Cerebellar nuclear complex (tissue), 1 donor: Measurements from ENCODE around the gene MACO1.
"Not testable (repeated sequence)": the region's sequence is repeated elsewhere in the genome, so short reads cannot be mapped to it uniquely, and the experiment has no call there.

Experiments
- DNase-seq, 2 experiments: peaks; one replicate each; lab custom pipeline; 2025; lab: John Stamatoyannopoulos, UW

Gene MACO1

DNA sequence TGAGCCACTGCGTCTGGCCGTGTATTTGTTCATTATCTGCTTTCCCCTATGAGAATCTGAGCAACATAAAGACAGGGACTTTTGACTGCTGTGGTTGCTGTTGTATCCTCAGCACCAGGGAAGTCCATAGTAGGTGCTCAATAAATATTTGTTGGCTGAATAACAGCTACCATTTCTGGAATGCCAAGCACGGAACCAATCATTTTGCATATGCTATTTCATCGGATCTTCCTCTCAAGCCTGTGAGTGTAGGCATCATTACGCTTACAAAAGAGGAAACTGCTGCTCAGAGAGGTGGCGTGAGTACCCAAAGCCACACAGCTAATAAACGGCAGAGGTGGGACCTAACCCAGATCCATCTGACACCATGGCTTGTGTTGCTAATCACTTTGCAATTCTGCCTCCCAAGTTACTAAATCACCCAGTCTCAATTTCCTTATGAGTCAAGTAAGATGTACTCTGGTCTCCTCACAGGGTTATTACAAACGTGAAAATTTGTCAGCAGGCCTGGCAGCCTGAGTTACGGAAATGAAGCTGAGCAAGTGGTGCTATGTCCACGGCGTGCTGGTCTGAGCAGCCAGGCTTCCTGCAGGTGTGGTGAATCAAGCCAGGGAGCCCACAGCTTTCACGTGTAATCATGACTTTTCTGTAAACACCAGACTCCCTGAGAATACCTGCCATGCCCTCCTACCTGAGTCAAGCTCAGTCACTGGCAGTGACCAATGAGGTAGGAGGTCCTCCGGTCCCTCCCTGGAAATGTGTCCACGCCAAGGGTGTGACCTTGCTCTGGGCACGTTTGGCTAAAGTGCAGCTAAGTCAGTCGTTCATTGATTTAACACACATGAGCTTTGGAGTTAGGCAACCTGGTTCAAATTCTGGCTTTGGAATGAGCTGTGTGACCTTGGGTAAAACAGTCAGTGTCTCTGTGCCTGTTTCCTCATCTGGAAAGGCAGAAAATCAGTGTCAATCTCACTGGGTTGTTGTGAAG lies 5.3 kb upstream of the MACO1 start:
- DNase-seq = no peak

- no peak for DNase-seq
These were observed 3.0 kb upstream of the MACO1 start for GRCh38 chr1:25427696-25428095.

DNA sequence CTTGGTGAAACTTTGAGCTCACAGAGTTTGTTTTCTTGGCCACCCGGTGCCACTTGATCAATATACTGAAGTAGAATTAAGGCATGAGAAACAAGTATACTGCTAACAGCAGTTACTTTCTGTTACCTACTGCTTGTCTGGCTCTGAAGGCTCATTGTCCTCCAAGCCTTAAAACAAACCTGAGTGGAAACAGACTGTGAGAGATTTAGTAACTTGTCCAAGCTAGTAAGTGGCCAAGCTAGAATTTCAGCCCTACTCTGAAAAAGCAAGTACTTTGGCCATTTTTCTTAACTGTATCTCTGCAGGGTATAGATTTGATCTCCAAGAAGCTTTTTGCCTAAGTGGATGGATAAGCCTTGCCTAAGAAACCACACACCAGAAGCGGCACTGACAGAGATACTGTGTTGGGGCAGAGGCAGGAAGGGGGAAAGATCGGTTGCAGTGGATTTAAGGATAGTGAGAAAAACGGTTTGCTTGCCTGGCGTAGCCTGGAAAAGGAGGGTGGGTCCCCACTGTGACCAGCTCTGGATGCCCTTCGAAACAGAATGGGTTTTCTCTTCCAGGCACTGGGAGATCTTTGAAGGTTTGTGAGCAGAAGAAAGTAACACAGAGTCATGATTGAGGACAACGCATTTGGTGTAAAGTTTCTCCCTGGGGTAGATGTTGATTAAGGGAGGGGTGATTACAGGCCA lies 2.1 kb upstream of the MACO1 start:
- no peak for DNase-seq

- DNase-seq = no peak
These were observed 527 bp downstream of the MACO1 start for GRCh38 chr1:25430967-25431881.

DNA sequence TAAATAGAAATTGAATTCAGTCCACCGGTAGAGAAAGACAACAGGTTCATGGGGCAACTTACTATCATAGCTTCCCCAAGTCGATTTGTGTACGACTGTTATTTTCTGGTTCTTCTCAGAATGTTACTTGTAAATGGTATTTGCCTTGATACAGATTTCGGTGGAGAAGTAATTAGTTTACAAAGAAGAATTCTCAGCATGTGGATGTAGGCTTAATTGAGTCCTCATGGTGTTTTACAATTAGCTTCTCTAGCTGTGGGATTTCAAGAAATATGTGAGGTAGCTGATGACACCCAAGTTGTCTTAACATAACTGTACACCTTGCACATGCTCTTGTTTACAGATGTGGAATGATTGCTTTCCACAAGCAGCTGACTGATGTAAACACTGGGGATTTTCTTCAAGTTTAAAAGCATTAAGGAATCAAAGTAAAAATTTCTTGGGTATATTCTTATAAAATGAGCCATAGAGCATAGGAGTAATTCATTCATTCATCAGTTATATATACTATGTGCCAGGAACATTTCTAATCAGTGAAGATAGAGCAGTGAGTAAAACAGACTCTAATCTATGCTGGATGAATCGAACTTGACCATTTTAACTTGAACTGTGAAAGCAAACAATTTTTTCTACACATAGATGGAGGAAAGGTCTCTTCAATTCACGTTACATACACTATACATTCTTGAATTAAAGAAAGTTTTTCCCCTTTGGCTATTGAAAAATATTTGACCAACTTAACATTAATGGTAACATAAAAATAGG lies 1.4 kb downstream of the MACO1 start:
- DNase-seq = no peak

DNA sequence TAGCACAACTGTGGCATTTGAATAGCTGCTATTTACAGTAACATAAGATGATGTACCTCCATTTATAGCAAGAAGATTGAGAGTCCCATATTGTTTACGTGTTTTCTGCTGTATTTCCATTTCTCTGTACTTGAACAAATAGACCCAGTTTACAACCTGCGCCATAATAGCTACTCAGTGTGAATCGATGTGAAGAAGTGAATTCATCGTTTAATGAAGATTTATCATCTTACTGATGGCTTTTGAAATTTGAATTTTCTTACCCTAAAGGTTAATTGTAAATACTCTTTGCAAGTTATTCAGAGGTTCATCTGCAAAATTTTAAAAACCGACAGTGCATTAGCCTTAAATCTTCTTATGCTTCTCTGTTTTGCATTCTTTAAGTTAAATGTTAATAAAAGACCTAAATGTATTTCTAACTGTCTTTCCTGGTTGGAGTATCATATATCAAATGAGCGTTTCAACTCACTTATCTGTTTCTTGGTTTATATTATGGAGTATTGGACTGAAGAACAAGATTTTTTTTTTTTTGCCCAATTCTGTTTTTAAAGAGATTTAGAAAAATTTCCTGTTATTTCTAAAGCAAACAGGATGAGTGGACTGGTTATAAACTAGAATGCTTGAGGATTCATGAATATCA lies 2.2 kb downstream of the MACO1 start:
- DNase-seq = no peak

DNA sequence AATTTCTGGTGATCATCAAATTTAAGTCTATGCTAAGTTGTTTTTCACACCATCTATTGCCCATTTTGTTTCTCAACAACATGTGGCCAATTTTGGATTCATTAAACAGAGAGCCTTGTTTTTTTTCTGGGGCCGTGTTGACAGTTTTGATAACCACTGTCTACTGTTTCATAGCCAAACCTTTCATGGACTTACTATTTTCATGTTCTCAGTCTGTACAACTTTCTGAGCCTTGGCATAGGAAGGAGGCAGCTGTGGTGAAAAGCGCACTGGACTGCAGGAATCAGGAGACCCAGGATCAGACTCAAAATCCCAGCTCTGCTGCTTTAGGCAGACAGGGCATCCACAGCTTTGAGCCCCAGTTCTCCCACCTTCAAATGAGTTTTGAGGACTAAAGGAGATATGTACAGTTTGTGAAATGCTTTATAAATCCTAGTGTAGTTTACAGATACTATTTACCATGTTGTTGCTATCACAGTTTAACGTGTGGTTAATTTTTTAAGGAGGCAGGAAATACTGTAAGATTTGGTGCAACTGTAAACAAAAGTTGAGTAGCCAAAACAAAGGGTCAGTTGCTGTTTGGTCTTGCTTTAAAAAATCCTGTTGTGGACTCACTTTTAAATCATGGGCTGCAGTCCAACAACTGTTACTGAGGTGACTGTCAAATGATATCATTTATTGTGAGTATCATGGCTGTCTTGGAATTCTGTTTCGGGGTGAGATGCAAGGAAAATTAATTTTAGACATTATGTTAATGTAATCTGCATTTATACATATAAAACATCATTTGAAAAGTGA lies 2.9 kb downstream of the MACO1 start:
- no peak for DNase-seq

GRCh38 chr1:25435397-25436108 lies 4.9 kb downstream of the MACO1 start:
- DNase-seq = no peak

- DNase-seq = no peak
These were observed 7.0 kb downstream of the MACO1 start for GRCh38 chr1:25437672-25438071.

DNA sequence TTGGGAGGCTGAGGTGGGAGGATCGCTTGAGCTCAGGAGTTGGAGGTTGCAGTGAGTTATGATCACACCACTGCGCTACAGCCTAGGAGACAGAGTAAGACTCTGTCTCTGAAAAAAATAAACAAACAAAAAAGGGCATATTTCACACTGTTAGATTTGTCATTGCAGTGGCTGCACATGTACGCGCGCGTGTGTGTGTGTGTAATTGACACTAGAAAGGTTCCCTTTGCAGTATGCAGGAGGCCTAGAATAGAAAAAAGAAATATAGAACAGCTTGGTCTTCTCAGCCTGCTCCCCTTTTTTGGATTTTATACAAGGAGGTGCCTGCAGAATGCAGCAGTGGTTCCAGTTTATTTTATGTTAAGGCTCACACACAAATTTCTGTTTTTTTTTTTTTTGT lies 8.6 kb downstream of the MACO1 start:
- no peak for DNase-seq

GRCh38 chr1:25442178-25442577 lies 11.5 kb downstream of the MACO1 start:
- no peak for DNase-seq

DNA sequence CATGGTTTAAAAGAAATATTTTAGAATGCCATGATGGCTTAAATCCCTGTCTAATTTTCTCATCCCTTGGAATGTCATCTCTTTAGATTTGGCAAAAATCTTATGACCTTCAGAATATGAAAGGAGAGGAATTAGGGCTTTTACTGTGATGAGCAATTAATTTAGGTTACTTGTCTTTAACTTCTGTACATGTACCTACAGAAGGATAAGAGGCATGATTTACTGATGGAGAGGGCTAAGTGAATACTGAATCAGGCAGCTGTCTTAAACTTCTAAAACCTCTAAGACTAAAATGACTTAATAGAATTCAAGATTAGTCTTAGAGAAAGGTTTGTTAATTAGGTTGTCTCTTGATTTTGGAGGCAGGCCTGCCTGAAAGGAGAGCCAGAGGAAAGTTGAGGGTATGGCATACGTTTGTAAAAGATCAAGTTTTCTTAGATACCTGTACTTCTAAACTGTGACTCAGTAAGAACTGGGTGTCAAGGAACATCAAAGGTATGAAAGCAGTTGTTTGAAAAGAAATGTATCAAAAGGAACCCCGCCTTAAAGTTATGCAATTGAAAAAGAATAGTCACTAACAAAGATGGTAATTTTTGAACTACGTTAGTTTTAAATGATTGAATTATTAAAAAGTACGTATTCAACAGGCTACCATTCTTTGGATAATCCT lies 12.5 kb downstream of the MACO1 start:
- no peak for DNase-seq

DNA sequence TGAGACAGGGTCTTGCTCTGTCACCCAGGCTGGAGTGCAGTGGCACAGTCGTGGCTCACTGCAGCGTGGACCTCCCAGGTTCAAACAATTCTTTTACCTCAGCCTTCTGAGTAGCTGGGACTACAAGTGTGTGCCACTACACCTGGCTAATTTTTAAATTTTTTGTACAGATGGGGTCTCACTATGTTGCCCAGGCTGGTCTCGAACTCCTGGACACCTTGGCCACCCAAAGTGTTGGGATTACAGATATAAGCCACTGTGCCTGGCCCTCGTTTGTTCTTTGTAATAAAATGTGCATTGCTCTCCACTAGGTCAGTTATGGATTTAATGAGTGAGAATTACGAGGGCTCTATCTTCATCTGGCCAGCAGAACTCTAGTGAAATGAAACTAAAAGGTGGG lies 13.9 kb downstream of the MACO1 start:
- not testable (repeated sequence) for DNase-seq

DNA sequence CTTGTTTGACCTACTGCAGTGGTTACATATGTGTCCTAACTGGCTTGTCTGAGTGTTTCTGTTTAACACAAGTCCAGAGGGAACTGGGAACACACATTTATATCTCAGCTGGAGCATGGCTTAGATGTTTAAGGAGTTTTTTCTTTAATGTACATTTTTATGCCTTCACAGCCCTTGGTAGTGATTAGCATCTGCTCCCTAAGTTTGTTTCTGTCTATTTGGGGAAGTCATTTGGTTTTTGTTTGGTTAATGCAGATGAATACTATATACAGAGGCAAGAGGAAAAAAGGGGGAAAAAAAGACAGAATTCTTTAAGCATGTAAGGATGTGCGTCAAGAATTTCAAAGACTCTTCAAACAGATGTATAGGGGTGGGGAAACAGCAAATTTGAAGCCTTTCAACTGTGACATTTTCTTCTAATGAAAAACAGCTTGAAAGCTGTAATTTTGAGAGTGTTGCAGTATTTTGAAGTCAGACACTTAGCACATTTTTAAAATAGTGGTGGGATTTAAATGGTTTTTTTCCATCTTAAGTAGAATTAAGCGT lies 15.4 kb downstream of the MACO1 start:
- DNase-seq = no peak

GRCh38 chr1:25447547-25447946 lies 16.9 kb downstream of the MACO1 start:
- DNase-seq = no peak

DNA sequence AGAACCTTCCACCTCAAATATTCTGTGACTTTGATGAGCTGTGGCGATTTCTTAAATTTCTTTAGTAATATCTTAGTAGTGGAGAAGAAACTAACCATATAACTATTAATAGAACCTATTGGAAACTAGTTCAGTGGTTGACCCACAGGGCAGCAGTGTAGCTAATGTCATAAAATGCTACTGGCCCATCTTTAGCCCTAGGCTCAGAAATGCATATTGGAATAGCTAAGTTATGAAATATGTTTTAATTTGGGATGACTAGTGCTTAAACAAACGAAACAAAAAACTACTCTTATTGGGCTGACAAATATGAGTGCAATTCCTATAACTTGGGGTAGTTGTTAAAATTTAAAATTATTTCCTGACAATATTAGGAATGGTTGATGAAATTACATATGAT lies 20.2 kb downstream of the MACO1 start:
- DNase-seq = no peak

GRCh38 chr1:25451908-25452307 lies 21.2 kb downstream of the MACO1 start:
- no peak for DNase-seq

GRCh38 chr1:25456502-25456901 lies 25.8 kb downstream of the MACO1 start:
- DNase-seq = no peak
